Stimulated activated memory B cell treated with anti-CD40 and anti-IgM and Interleukin-4, amounts not matched to agents 10 μg/mL and 1 μg/mL and 100 μg/mL, for 72 hours (primary cell): Measurements from ENCODE around the gene PXMP4.
A peak's percentile ranks its signal among the peaks of the same experiment; 100 is the strongest.

Experiments
- ATAC-seq: fragments of 150-1000 bp; cut with Tn5 transposase; 2 replicates; pipeline ENCODE4 v1.10.0; 2021
- H3K27ac Mint-ChIP-seq: one replicate; pipeline ENCODE4 v1.8.0; 2022; ENCODE audit warnings: mild to moderate bottlenecking, mixed read lengths
- H3K27me3 Mint-ChIP-seq: one replicate; pipeline ENCODE4 v1.8.0; 2022; ENCODE audit warnings: mixed read lengths
- H3K36me3 Mint-ChIP-seq: one replicate; pipeline ENCODE4 v1.8.0; 2022; ENCODE audit warnings: mixed read lengths
- H3K4me1 Mint-ChIP-seq: one replicate; pipeline ENCODE4 v1.8.0; 2022; ENCODE audit warnings: mixed read lengths
- H3K4me3 Mint-ChIP-seq: one replicate; pipeline ENCODE4 v1.8.0; 2022; ENCODE audit warnings: mild to moderate bottlenecking, moderate library complexity, mixed read lengths
- H3K9me3 Mint-ChIP-seq: one replicate; pipeline ENCODE4 v1.8.0; 2022; ENCODE audit warnings: mixed read lengths

Gene PXMP4

GRCh38 chr20:33744181-33744580, 24.1 kb upstream of the PXMP4 start:
- no peak overlapping the region for H3K4me3 Mint-ChIP-seq
- no peaks in the 10 kb centered on the region for H3K4me1 Mint-ChIP-seq
- peaks cover 5% of the 10 kb centered on the region for H3K9me3 Mint-ChIP-seq
- no peak for ATAC-seq
- H3K36me3 Mint-ChIP-seq = peaks cover 33% of the 10 kb centered on the region
- H3K27ac Mint-ChIP-seq = no peak overlapping the region
- H3K27me3 Mint-ChIP-seq = no peaks in the 10 kb centered on the region

- Mint-ChIP-seq H3K27me3 (no peaks in the 10 kb centered on the region), H3K4me1 (no peaks in the 10 kb centered on the region), H3K36me3 (peaks cover 25% of the 10 kb centered on the region), H3K27ac (no peak overlapping the region), H3K9me3 (peaks cover 11% of the 10 kb centered on the region), H3K4me3 (no peak overlapping the region)
- ATAC-seq = no peak
Measured at GRCh38 chr20:33740189-33740588, 20.1 kb upstream of the PXMP4 start.

GRCh38 chr20:33739493-33739892, 19.4 kb upstream of the PXMP4 start:
- H3K27ac Mint-ChIP-seq = no peak overlapping the region

GRCh38 chr20:33736962-33737361, 16.9 kb upstream of the PXMP4 start:
- H3K36me3 Mint-ChIP-seq = peaks cover 22% of the 10 kb centered on the region
- peak overlapping the region; percentile 5 for H3K27ac Mint-ChIP-seq
- H3K27me3 Mint-ChIP-seq = no peaks in the 10 kb centered on the region
- peaks cover 11% of the 10 kb centered on the region for H3K9me3 Mint-ChIP-seq
- H3K4me3 Mint-ChIP-seq = no peak overlapping the region
- H3K4me1 Mint-ChIP-seq = peaks cover 23% of the 10 kb centered on the region
- ATAC-seq = no peak

More at GRCh38 chr20:33739493-33739892, 19.4 kb upstream of the PXMP4 start:
- Mint-ChIP-seq H3K27me3 (no peaks in the 10 kb centered on the region), H3K4me1 (peaks cover 2% of the 10 kb centered on the region), H3K4me3 (no peak overlapping the region), H3K9me3 (peaks cover 11% of the 10 kb centered on the region), H3K36me3 (peaks cover 22% of the 10 kb centered on the region)
- ATAC-seq = no peak

- peaks cover 11% of the 10 kb centered on the region for H3K9me3 Mint-ChIP-seq
- H3K36me3 Mint-ChIP-seq = peaks cover 22% of the 10 kb centered on the region
- no peaks in the 10 kb centered on the region for H3K27me3 Mint-ChIP-seq
- H3K27ac Mint-ChIP-seq = peak overlapping the region; percentile 87
- H3K4me1 Mint-ChIP-seq = peaks cover 33% of the 10 kb centered on the region
- ATAC-seq = no peak
- H3K4me3 Mint-ChIP-seq = peak overlapping the region; percentile 85
Measured at GRCh38 chr20:33733654-33734576, 13.8 kb upstream of the PXMP4 start.

GRCh38 chr20:33732166-33732970, 12.3 kb upstream of the PXMP4 start:
- Mint-ChIP-seq H3K27ac (peak overlapping the region; percentile 87), H3K27me3 (no peaks in the 10 kb centered on the region), H3K4me3 (peak overlapping the region; percentile 85), H3K36me3 (peaks cover 16% of the 10 kb centered on the region), H3K4me1 (peaks cover 33% of the 10 kb centered on the region), H3K9me3 (peaks cover 11% of the 10 kb centered on the region)
- peak; percentile 85 for ATAC-seq

GRCh38 chr20:33731693-33732165, 11.6 kb upstream of the PXMP4 start, which contains the start of gene ZNF341:
Gene ZNF341 (plus strand): TSS chr20:33731996. CDS start chr20:33732022, 26 bp downstream.
- peak within 1 kb of the TSS; percentile 87 for H3K27ac Mint-ChIP-seq

GRCh38 chr20:33730946-33731692, 11.0 kb upstream of the PXMP4 start:
- peak overlapping the region; percentile 87 for H3K27ac Mint-ChIP-seq
- peaks cover 5% of the 10 kb centered on the region for H3K9me3 Mint-ChIP-seq
- H3K36me3 Mint-ChIP-seq = peaks cover 6% of the 10 kb centered on the region
- peaks cover 33% of the 10 kb centered on the region for H3K4me1 Mint-ChIP-seq
- peak overlapping the region; percentile 87 for H3K4me3 Mint-ChIP-seq
- no peaks in the 10 kb centered on the region for H3K27me3 Mint-ChIP-seq
- ATAC-seq = no peak

More at GRCh38 chr20:33731693-33732165, 11.6 kb upstream of the PXMP4 start, which contains the start of gene ZNF341:
- H3K4me3 Mint-ChIP-seq = peak within 1 kb of the TSS; percentile 87
- peaks cover 8% of the 10 kb centered on the region for H3K9me3 Mint-ChIP-seq
- peaks cover 12% of the 10 kb centered on the region for H3K36me3 Mint-ChIP-seq
- peak; percentile 91 for ATAC-seq
- H3K4me1 Mint-ChIP-seq = peaks cover 33% of the 10 kb centered on the region
- H3K27me3 Mint-ChIP-seq = no peaks in the 10 kb centered on the region

- Mint-ChIP-seq H3K27ac (no peak overlapping the region), H3K4me3 (no peak overlapping the region), H3K27me3 (no peaks in the 10 kb centered on the region), H3K9me3 (no peaks in the 10 kb centered on the region), H3K4me1 (peaks cover 27% of the 10 kb centered on the region), H3K36me3 (no peaks in the 10 kb centered on the region)
- no peak for ATAC-seq
Measured at GRCh38 chr20:33729101-33729500, 9.0 kb upstream of the PXMP4 start.

- Mint-ChIP-seq H3K4me3 (no peak overlapping the region), H3K9me3 (no peaks in the 10 kb centered on the region), H3K27me3 (no peaks in the 10 kb centered on the region), H3K27ac (no peak overlapping the region), H3K36me3 (no peaks in the 10 kb centered on the region), H3K4me1 (peaks cover 21% of the 10 kb centered on the region)
- ATAC-seq = no peak
Measured at GRCh38 chr20:33728463-33728862, 8.4 kb upstream of the PXMP4 start.

- Mint-ChIP-seq H3K36me3 (no peaks in the 10 kb centered on the region), H3K4me3 (no peak overlapping the region), H3K27ac (no peak overlapping the region), H3K4me1 (peaks cover 14% of the 10 kb centered on the region), H3K27me3 (no peaks in the 10 kb centered on the region), H3K9me3 (no peaks in the 10 kb centered on the region)
- no peak for ATAC-seq
Measured at GRCh38 chr20:33727806-33728205, 7.7 kb upstream of the PXMP4 start.

GRCh38 chr20:33727115-33727479, 7.0 kb upstream of the PXMP4 start:
- Mint-ChIP-seq H3K27ac (no peak overlapping the region), H3K27me3 (no peaks in the 10 kb centered on the region), H3K9me3 (no peaks in the 10 kb centered on the region), H3K4me1 (peaks cover 10% of the 10 kb centered on the region), H3K4me3 (no peak overlapping the region), H3K36me3 (no peaks in the 10 kb centered on the region)
- ATAC-seq = no peak

GRCh38 chr20:33725607-33726264, 5.6 kb upstream of the PXMP4 start:
- H3K4me3 Mint-ChIP-seq = no peak overlapping the region
- no peaks in the 10 kb centered on the region for H3K27me3 Mint-ChIP-seq
- H3K36me3 Mint-ChIP-seq = no peaks in the 10 kb centered on the region
- peaks cover 5% of the 10 kb centered on the region for H3K4me1 Mint-ChIP-seq
- H3K9me3 Mint-ChIP-seq = no peaks in the 10 kb centered on the region
- ATAC-seq = no peak
- H3K27ac Mint-ChIP-seq = no peak overlapping the region

- no peaks in the 10 kb centered on the region for H3K36me3 Mint-ChIP-seq
- H3K9me3 Mint-ChIP-seq = peaks cover 2% of the 10 kb centered on the region
- no peak overlapping the region for H3K4me3 Mint-ChIP-seq
- no peak overlapping the region for H3K27ac Mint-ChIP-seq
- H3K27me3 Mint-ChIP-seq = no peaks in the 10 kb centered on the region
- peaks cover 13% of the 10 kb centered on the region for H3K4me1 Mint-ChIP-seq
- no peak for ATAC-seq
Measured at GRCh38 chr20:33724439-33725094, 4.5 kb upstream of the PXMP4 start.
